Osteoblast (primary cell): ENCODE data around the gene IFIT5. TPM values are rescaled to one million over a fixed set of nuclear protein-coding genes. Genes with fewer than 3 reads are reported as not detected.

Experiments
- DNase-seq: peaks from one replicate; pipeline ENCODE4 v3.0.0; 2011; ENCODE audit warnings: low spot score, mixed read lengths; ENCODE audit not compliant: insufficient read length; ENCODE audit errors: missing footprints
- H2AFZ ChIP-seq: 2 replicates; pipeline ENCODE4 v1.6.0; 2011; ENCODE audit warnings: mild to moderate bottlenecking, low read length
- H3K27ac ChIP-seq: 2 replicates; pipeline ENCODE4 v1.5.1; 2011; ENCODE audit warnings: mild to moderate bottlenecking, low read depth, low read length, moderate library complexity
- H3K27me3 ChIP-seq: 2 replicates; pipeline ENCODE4 v1.6.0; 2012; ENCODE audit warnings: mild to moderate bottlenecking, control low read depth, inconsistent platforms, low read length, moderate library complexity; ENCODE audit not compliant: insufficient read depth
- H3K36me3 ChIP-seq: 2 replicates; pipeline ENCODE4 v1.5.1; 2011; ENCODE audit warnings: mild to moderate bottlenecking, low read length, control low read depth, moderate library complexity; ENCODE audit not compliant: insufficient read depth
- H3K4me1 ChIP-seq: 2 replicates; pipeline ENCODE4 v1.5.1; 2011; ENCODE audit warnings: mild to moderate bottlenecking, low read length, control low read depth, moderate library complexity; ENCODE audit not compliant: insufficient read depth
- H3K4me2 ChIP-seq: 2 replicates; pipeline ENCODE4 v1.6.0; 2011; ENCODE audit warnings: mild to moderate bottlenecking, low read length; ENCODE audit not compliant: insufficient read depth
- H3K4me3 ChIP-seq: fragments of 200-600 bp; sonication (generic); 3 replicates; pipeline ENCODE4 v1.5.1; 2012; ENCODE audit warnings: mild to moderate bottlenecking, low read length, inconsistent platforms; ENCODE audit not compliant: insufficient read depth
- H3K79me2 ChIP-seq: 2 replicates; pipeline ENCODE4 v1.6.0; 2012; ENCODE audit warnings: mild to moderate bottlenecking, low read length, control low read depth, inconsistent platforms; ENCODE audit not compliant: insufficient read depth
- H3K9me3 ChIP-seq: 2 replicates; pipeline ENCODE4 v1.5.1; 2011; ENCODE audit warnings: low read depth, low read length, control low read depth
- H4K20me1 ChIP-seq: 2 replicates; pipeline ENCODE4 v1.6.0; 2012; ENCODE audit warnings: mild to moderate bottlenecking, low read length, control low read depth; ENCODE audit not compliant: insufficient read depth
- total RNA-seq: library from RNA; depleted of rRNA; stranded (reverse); fragments of >200 nt; gene quantifications from 2 replicates; pipeline ENCODE4 v1.2.3, GENCODE V29; 2012
- TF ChIP-seq, protein P1 (sequence below): IDR thresholded peaks from 2 replicates; pipeline ENCODE4 v1.5.1; 2011; ENCODE audit warnings: mild to moderate bottlenecking, low read depth, low read length, moderate library complexity; ENCODE audit errors: extremely low read depth

Gene IFIT5
- total RNA-seq, 1 donor = 39.1 TPM

DNA sequence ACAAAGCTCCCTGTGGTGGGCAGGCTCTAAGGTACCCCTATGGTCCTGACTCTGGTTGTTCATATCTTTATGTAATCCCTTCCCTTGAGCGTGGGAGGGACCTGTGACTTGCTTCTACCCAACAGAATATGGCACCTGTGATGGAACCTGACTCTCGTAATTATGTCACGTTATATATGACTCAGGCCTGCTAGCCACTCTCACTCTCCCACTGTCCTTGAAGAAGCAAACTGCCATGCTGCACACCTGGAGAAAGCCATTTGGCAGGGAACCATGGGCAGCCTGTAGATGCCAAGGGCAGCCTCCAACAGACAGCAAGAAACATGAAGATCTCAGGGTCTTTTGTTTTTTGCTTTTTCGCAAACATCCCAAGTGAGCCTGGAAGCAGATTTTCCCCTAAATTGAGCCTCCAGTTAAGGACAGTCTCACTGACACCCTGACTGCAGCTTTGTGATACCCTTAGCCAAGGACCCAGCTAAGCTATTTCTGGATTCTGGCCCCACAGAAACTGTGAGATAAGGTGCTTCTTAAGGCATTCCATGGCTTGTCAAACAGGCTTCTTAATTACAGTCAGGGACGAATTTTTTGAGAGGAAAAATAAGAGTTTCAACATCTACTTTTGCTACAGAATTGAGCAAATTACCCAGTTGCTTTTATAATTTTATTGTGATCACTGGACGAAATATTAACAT, 49.6 kb downstream of the IFIT5 start:
- H3K36me3 ChIP-seq = no peaks in the 10 kb centered on the region
- H2AFZ ChIP-seq = no peak overlapping the region
- no peaks in the 10 kb centered on the region for H4K20me1 ChIP-seq
- no peaks in the 10 kb centered on the region for H3K27me3 ChIP-seq
- no peak overlapping the region for H3K4me3 ChIP-seq
- H3K9me3 ChIP-seq = no peaks in the 10 kb centered on the region
- H3K4me1 ChIP-seq = peaks cover 9% of the 10 kb centered on the region
- no peak overlapping the region for H3K4me2 ChIP-seq
- no peak overlapping the region for H3K27ac ChIP-seq
- no peaks in the 10 kb centered on the region for H3K79me2 ChIP-seq
- no peak for DNase-seq
- TF ChIP-seq, protein P1, sequence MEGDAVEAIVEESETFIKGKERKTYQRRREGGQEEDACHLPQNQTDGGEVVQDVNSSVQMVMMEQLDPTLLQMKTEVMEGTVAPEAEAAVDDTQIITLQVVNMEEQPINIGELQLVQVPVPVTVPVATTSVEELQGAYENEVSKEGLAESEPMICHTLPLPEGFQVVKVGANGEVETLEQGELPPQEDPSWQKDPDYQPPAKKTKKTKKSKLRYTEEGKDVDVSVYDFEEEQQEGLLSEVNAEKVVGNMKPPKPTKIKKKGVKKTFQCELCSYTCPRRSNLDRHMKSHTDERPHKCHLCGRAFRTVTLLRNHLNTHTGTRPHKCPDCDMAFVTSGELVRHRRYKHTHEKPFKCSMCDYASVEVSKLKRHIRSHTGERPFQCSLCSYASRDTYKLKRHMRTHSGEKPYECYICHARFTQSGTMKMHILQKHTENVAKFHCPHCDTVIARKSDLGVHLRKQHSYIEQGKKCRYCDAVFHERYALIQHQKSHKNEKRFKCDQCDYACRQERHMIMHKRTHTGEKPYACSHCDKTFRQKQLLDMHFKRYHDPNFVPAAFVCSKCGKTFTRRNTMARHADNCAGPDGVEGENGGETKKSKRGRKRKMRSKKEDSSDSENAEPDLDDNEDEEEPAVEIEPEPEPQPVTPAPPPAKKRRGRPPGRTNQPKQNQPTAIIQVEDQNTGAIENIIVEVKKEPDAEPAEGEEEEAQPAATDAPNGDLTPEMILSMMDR = no peak

DNA sequence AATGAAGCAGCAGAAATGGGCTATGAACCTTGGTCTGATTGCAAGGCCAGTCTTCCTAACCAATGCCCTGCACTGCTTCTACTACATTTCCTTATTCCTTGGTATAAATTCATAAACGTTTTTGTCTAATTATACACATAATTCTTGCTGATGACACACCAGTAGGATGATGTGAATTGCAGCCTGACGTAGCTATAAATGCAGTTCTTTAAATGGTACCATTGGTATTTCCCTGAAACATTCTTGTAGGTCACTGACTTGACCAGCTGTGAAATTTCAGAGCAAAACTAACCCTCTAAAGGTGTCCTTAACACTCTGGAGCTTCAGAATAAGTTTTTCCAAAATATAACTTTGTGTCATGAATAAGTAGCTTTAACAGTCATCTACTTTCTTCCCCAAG, 50.8 kb downstream of the IFIT5 start:
- no peak overlapping the region for H3K27ac ChIP-seq
- no peaks in the 10 kb centered on the region for H3K36me3 ChIP-seq
- no peak overlapping the region for H3K4me2 ChIP-seq
- TF ChIP-seq, protein P1 = no peak
- H3K4me1 ChIP-seq = peaks cover 9% of the 10 kb centered on the region
- no peaks in the 10 kb centered on the region for H4K20me1 ChIP-seq
- H3K27me3 ChIP-seq = no peaks in the 10 kb centered on the region
- no peak overlapping the region for H3K4me3 ChIP-seq
- no peak overlapping the region for H2AFZ ChIP-seq
- no peak for DNase-seq
- no peaks in the 10 kb centered on the region for H3K79me2 ChIP-seq
- no peaks in the 10 kb centered on the region for H3K9me3 ChIP-seq

DNA sequence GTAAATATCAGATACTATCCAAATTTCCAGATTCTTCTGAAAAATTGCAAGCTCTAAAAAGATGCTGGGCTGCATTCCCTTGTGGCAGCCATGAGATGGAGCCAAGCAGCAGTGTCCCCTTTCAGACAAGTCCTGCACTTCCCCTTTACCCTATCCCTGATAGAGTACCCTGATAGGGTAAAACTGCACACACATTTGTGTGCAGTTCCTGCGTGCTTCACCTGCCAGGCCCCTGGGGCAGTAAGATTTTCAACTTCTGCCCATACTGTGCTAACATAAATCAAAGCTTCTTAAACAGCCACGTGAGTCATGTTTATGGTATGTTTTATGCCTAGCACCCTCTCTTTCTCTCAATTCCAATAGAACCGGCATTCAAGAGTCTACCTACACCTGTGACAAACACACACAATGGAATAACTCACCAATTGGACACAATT, 52.2 kb downstream of the IFIT5 start:
- TF ChIP-seq, protein P1 = peak; percentile 61
- H3K27me3 ChIP-seq = no peaks in the 10 kb centered on the region
- no peak overlapping the region for H2AFZ ChIP-seq
- no peak overlapping the region for H3K27ac ChIP-seq
- no peak overlapping the region for H3K4me2 ChIP-seq
- H3K79me2 ChIP-seq = no peaks in the 10 kb centered on the region
- no peaks in the 10 kb centered on the region for H3K36me3 ChIP-seq
- no peak for DNase-seq
- H3K4me1 ChIP-seq = peaks cover 12% of the 10 kb centered on the region
- no peak overlapping the region for H3K4me3 ChIP-seq
- no peaks in the 10 kb centered on the region for H3K9me3 ChIP-seq
- H4K20me1 ChIP-seq = no peaks in the 10 kb centered on the region

DNA sequence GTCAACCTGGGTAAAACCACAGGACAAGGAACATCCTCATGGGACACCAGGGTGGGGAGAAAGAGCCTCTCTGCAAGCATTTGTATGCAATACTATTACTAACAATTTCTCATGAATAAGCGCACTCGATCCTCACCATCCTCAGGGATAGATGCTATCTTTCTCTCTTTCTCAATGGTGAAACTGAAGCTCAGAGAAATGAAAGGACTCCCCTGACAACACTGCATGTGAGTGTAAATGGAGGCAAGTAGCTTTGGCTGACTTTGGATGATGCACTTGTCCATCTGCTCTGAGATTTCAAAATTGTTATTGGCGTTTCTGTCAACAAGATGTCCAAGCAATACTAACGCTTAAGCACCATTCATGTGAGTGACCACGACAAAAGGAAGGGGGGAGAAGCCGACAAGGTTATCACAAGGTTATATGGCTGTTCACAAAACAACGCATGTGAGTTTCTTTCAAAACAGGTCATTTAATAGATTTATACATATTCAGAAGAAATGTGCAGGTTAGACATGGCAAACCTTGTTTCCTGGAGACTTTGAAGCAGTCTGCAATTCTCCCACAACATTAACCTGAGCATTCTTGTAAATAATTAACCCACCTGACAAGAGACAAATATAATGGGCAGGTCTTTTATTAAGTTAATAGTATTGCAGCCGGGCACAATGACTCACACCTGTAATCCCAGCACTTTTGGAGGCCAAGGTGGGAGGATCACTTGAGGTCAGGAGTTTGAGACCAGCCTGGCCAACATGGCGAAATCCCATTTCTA, 54.0 kb downstream of the IFIT5 start:
- no peak overlapping the region for H2AFZ ChIP-seq
- TF ChIP-seq, protein P1 = no peak
- DNase-seq = no peak

More for the DNA sequence above, 54.0 kb downstream of the IFIT5 start:
- Histone ChIP-seq H3K79me2 (no peaks in the 10 kb centered on the region), H3K27me3 (no peaks in the 10 kb centered on the region), H3K4me3 (no peak overlapping the region), H3K4me2 (no peak overlapping the region), H4K20me1 (no peaks in the 10 kb centered on the region), H3K9me3 (no peaks in the 10 kb centered on the region), H3K27ac (no peak overlapping the region), H3K4me1 (peaks cover 12% of the 10 kb centered on the region), H3K36me3 (no peaks in the 10 kb centered on the region)
